ENCODE results near the gene PRKAG2. TPM values are rescaled to one million over a fixed set of nuclear protein-coding genes. Genes with fewer than 3 reads are reported as not detected.

PRKAG2 gene
- polyA plus RNA-seq, 2 donors: 9.0 to 11.2 TPM

DNA sequence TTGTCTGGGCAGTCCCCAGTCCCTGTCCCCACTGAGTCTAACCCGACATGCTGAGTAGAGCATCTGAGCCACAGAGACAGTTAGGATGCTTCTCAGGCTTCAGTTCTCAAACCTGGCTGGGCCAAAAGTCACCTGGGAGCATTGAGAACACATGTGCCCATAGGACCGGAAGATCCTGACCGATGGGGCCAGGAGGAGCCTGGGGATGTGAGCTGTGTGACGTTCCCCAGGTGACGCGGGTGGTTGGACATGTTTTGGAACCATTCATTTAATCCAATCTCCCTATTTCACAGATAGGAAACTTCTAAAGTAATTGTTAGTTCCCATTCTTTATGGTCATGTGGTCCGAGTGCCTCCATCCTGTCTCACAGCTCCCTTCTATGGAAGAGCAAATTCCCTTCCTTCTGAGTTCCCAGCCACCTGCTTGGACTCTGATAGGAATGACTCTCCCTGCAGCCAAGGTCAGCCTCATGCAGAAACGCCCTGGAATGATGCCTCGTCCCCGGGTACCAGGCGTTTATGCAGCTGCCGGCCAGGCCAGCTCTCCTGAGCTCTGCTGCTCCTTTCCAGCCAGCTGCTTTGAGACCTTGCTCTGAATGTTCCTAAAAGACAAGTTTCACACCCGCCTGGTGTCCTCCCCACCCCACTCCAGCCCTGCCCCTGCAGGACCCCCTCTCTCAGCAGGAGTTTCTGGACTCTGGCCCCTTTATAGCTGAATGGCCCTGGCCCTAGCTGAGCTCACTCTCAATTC is 190.7 kb downstream of the PRKAG2 start:
- no peaks in the 10 kb centered on the region for H3K9me3 ChIP-seq (ENCODE audit: control insufficient read depth in 2 of 2, insufficient read depth in 1 of 2, low read depth in 1 of 2, low read length in 1 of 2)
- H3K27me3 ChIP-seq (ENCODE audit: control insufficient read depth in 1 of 2, insufficient read depth in 2 of 2, low read length in 2 of 2): no peaks in the 10 kb centered on the region
- H3K27ac ChIP-seq (ENCODE audit: low read depth in 2 of 2, low read length in 1 of 2): no peak overlapping the region
- WGBS, 2 donors: 82 to 85% methylated on average over 13 of the region's 13 CpGs
- H3K36me3 ChIP-seq (ENCODE audit: control insufficient read depth in 2 of 2, insufficient read depth in 2 of 2, low read length in 1 of 2): peaks cover 0 to 2% of the 10 kb centered on the region in 2 donors
- no peak overlapping the region for H3K4me3 ChIP-seq (ENCODE audit: low read depth in 1 of 2, low read length in 2 of 2)
- H3K4me1 ChIP-seq (ENCODE audit: control insufficient read depth in 2 of 2, insufficient read depth in 2 of 2, low read length in 1 of 2): peaks cover 5 to 20% of the 10 kb centered on the region in 2 donors

DNA sequence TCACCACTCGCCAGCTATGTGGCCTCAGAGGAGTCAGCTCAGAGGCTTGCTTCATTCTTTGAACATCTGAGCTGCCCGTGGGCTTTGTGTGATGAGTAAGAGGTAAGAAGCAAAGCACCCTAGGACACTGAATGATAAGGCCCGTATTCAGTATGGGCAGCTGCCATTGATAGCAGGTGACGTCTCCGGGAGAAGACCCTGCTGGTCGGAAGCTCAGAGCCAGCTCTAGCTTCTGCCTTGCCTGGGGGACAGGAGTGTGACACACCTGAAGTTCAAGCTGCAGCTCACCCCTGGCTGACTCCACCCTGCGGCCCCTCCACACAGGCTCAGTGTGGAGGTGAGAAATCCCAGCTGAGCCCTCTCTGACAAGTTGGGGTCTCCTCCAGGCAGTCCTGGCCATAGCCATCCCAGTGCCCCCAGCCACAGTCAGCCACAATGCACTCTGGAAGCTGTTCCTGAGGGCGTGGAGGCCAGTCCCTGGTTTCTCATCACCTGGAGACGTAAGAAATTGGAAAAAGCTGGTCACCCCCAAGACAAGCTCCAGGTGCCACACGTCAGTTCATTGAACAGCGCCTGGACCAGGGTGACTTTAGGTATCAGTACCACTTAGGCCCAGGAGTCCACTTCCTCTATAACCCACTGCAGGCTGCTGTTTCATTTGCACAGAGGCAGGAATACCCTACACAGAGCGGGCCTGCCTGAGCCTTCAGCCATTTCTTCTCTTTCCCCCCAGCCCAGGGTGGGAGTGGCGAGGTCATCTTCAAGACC is 192.3 kb downstream of the PRKAG2 start:
- Histone ChIP-seq H3K9me3 (ENCODE audit: control insufficient read depth in 2 of 2, insufficient read depth in 1 of 2, low read depth in 1 of 2, low read length in 1 of 2) (no peaks in the 10 kb centered on the region), H3K27me3 (ENCODE audit: control insufficient read depth in 1 of 2, insufficient read depth in 2 of 2, low read length in 2 of 2) (no peaks in the 10 kb centered on the region), H3K36me3 (ENCODE audit: control insufficient read depth in 2 of 2, insufficient read depth in 2 of 2, low read length in 1 of 2) (peaks cover 0 to 2% of the 10 kb centered on the region in 2 donors), H3K27ac (ENCODE audit: low read depth in 2 of 2, low read length in 1 of 2) (no peak overlapping the region), H3K4me1 (ENCODE audit: control insufficient read depth in 2 of 2, insufficient read depth in 2 of 2, low read length in 1 of 2) (peaks cover 5 to 18% of the 10 kb centered on the region in 2 donors), H3K4me3 (ENCODE audit: low read depth in 1 of 2, low read length in 2 of 2) (no peak overlapping the region)
- 90 to 91% methylated on average over 13 of the region's 13 CpGs for WGBS, 2 donors

DNA sequence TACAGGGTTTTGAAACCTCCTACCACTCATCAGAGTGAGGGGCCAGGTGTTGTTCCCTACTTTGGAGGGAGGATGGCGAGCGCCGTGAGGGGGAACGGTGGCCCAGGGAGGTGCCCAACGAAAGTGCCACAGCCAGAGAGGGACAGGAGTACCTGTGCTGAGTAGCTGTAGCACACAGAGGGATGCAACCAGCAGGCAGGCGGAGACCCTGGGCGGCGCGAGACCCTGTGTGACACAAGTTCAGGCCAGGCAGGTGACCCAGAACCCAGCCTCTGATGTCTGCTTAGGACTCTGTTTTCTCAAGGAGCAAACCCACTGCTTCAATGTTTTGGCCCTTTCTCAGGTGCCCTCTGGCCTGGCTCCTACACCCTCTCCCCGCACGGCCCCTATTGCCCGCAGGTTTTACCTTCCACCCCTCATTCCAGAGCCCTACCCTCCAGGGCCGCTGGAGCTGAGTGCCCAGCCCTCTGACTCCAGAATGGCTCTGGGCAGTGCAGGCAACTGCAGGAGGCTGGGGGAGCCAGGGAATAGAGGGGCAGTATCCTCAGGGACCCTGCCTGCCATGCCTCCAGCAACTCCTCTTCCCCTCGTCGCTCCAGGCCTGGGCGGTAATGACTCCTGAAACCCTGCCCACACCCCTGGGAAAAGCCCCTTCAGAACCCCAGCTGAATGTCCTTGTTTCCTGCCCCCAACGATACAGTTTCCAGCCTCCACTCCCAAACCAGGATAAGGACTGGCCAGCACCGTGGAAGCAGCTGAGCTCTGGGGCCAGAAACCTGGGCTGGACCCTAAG is 193.1 kb downstream of the PRKAG2 start:
- Histone ChIP-seq H3K27me3 (ENCODE audit: control insufficient read depth in 1 of 2, insufficient read depth in 2 of 2, low read length in 2 of 2) (no peaks in the 10 kb centered on the region), H3K36me3 (ENCODE audit: control insufficient read depth in 2 of 2, insufficient read depth in 2 of 2, low read length in 1 of 2) (peaks cover 0 to 2% of the 10 kb centered on the region in 2 donors), H3K27ac (ENCODE audit: low read depth in 2 of 2, low read length in 1 of 2) (no peak overlapping the region), H3K4me3 (ENCODE audit: low read depth in 1 of 2, low read length in 2 of 2) (no peak overlapping the region), H3K9me3 (ENCODE audit: control insufficient read depth in 2 of 2, insufficient read depth in 1 of 2, low read depth in 1 of 2, low read length in 1 of 2) (no peaks in the 10 kb centered on the region), H3K4me1 (ENCODE audit: control insufficient read depth in 2 of 2, insufficient read depth in 2 of 2, low read length in 1 of 2) (peaks cover 5 to 13% of the 10 kb centered on the region in 2 donors)
- 91 to 93% methylated on average over 18 of the region's 18 CpGs for WGBS, 2 donors

DNA sequence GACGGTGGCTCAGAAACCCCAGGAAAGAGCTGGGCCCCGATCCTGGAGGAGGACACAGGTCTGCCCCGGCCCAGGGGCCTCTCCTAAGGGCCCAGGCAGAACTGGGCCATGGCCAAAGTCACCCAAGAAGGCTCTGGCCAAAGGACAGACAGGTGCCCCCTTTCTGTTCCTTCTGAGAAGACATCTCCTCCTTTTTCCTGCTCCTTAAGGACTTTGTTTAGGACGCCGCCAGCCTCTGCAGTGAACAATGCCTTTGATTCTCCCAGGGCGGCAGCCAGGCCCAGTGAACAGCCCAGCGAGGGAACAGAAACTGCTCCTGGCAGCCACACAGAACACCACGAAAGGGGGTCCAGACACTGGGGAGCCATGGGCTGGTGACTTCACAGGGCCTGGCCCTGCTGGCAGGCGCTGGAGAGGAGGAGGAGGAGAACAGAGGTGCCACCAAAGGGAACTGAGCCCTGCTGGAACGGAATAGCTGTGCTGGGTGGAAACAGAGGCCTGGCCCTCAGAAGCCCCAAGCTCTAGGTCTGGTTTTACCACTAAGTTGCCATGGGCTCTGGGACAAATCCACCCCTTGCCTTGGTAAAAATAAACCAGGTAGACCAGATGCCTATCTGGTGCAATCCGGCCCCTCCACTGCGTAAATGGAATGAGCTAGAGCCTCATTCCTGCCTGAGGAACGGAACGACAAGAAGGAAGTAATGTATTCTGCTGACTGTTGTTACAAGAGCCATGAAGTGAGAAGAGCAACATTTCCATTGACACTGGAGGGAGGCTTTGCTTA is 193.9 kb downstream of the PRKAG2 start:
- H3K27me3 ChIP-seq (ENCODE audit: control insufficient read depth in 1 of 2, insufficient read depth in 2 of 2, low read length in 2 of 2): no peaks in the 10 kb centered on the region
- WGBS, 2 donors: 85 to 88% methylated on average over 14 of the region's 14 CpGs
- H3K9me3 ChIP-seq (ENCODE audit: control insufficient read depth in 2 of 2, insufficient read depth in 1 of 2, low read depth in 1 of 2, low read length in 1 of 2): no peaks in the 10 kb centered on the region
- H3K27ac ChIP-seq (ENCODE audit: low read depth in 2 of 2, low read length in 1 of 2): no peak overlapping the region
- no peak overlapping the region for H3K4me3 ChIP-seq (ENCODE audit: low read depth in 1 of 2, low read length in 2 of 2)
- peaks cover 3 to 11% of the 10 kb centered on the region in 2 donors for H3K4me1 ChIP-seq (ENCODE audit: control insufficient read depth in 2 of 2, insufficient read depth in 2 of 2, low read length in 1 of 2)
- peaks cover 0 to 2% of the 10 kb centered on the region in 2 donors for H3K36me3 ChIP-seq (ENCODE audit: control insufficient read depth in 2 of 2, insufficient read depth in 2 of 2, low read length in 1 of 2)

DNA sequence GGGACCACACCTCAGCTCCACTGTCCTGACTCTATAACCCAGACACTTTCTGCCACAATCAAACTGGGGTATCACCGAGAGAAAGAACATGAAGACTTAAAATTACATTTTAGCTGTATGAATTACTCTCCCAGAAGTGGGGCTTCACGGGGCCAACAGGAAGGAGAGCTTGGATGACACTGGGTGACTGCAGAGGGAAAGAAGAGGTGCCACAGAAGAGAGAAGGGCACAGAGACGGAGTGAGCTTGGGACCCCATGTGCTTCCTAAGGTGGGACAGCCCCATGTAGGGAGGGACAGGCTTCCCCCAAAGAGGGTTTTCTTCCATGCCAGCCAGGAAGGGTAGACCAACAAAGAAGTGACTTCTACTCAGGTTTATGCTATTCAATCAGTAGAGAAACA is 195.2 kb downstream of the PRKAG2 start:
- peak overlapping the region in 1 of 2 donors; percentile 14 for H3K27ac ChIP-seq (ENCODE audit: low read depth in 2 of 2, low read length in 1 of 2)
- no peak overlapping the region for H3K4me3 ChIP-seq (ENCODE audit: low read depth in 1 of 2, low read length in 2 of 2)
- no peaks in the 10 kb centered on the region for H3K9me3 ChIP-seq (ENCODE audit: control insufficient read depth in 2 of 2, insufficient read depth in 1 of 2, low read depth in 1 of 2, low read length in 1 of 2)
- H3K36me3 ChIP-seq (ENCODE audit: control insufficient read depth in 2 of 2, insufficient read depth in 2 of 2, low read length in 1 of 2): peaks cover 0 to 2% of the 10 kb centered on the region in 2 donors
- H3K4me1 ChIP-seq (ENCODE audit: control insufficient read depth in 2 of 2, insufficient read depth in 2 of 2, low read length in 1 of 2): peaks cover 0 to 7% of the 10 kb centered on the region in 2 donors
- 95 to 99% methylated on average over 3 of the region's 3 CpGs for WGBS, 2 donors
- H3K27me3 ChIP-seq (ENCODE audit: control insufficient read depth in 1 of 2, insufficient read depth in 2 of 2, low read length in 2 of 2): no peaks in the 10 kb centered on the region

DNA sequence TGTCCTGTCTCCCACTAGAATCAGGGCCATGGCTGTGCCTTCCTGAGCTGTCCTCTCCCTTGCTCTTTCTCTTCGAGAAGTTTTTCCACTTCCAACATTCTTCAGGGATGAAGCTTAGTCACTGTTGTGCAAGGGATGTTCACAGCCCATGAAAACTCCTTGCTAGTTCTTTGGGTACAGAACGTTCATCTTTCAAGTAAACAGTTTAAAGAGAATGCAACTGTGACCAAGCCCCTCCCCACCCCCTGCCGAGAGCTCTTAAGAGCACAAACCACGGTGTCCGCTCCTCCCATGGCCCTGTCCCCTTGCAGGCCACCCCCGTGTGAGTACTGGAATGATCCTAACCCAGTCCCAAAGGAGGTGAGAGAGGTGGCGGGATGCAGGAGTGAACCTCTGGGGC is 196.1 kb downstream of the PRKAG2 start:
- Histone ChIP-seq H3K4me3 (ENCODE audit: low read depth in 1 of 2, low read length in 2 of 2) (no peak overlapping the region), H3K36me3 (ENCODE audit: control insufficient read depth in 2 of 2, insufficient read depth in 2 of 2, low read length in 1 of 2) (peaks cover 0 to 2% of the 10 kb centered on the region in 2 donors), H3K4me1 (ENCODE audit: control insufficient read depth in 2 of 2, insufficient read depth in 2 of 2, low read length in 1 of 2) (peaks cover 0 to 7% of the 10 kb centered on the region in 2 donors), H3K9me3 (ENCODE audit: control insufficient read depth in 2 of 2, insufficient read depth in 1 of 2, low read depth in 1 of 2, low read length in 1 of 2) (no peaks in the 10 kb centered on the region), H3K27ac (ENCODE audit: low read depth in 2 of 2, low read length in 1 of 2) (peak overlapping the region; percentile 62 to 87), H3K27me3 (ENCODE audit: control insufficient read depth in 1 of 2, insufficient read depth in 2 of 2, low read length in 2 of 2) (no peaks in the 10 kb centered on the region)
- 69 to 75% methylated on average over 7 of the region's 7 CpGs for whole genome bisulfite sequencing, 2 donors

DNA sequence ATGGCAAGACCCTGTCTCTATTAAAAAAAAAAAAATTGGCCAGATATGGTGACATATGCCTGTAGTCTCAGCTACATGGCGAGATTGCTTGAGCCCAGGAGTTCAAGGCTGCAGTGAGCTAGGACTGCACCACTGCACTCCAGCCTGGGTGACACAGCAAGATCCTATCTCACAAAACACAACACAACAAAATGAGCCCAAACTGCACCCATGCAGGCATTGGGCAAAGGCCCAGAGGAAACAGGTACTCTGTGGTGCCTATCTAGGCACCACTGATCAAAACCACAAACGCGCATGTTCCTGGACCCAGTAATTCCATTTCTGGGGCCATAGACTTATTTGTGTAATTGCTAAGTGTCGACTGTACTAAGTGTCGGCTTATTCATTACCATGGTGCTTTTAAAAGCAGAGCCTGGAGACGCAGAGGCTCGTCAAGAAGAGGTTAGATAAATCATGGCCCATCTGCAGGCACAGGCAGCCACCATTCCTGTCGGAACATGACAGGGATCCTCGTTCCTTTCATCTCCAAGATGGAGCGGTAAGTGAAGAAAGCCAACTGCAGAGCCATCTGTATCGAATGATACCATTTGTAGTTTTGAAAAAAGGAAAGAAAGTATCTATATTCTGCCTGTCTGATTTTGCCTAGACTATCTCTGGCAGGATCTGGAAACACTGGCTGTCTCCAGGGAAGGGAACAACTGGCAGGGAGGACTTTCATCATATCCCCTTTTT is 196.9 kb downstream of the PRKAG2 start:
- Histone ChIP-seq H3K4me1 (ENCODE audit: control insufficient read depth in 2 of 2, insufficient read depth in 2 of 2, low read length in 1 of 2) (peaks cover 0 to 7% of the 10 kb centered on the region in 2 donors), H3K4me3 (ENCODE audit: low read depth in 1 of 2, low read length in 2 of 2) (no peak overlapping the region), H3K9me3 (ENCODE audit: control insufficient read depth in 2 of 2, insufficient read depth in 1 of 2, low read depth in 1 of 2, low read length in 1 of 2) (no peaks in the 10 kb centered on the region), H3K27me3 (ENCODE audit: control insufficient read depth in 1 of 2, insufficient read depth in 2 of 2, low read length in 2 of 2) (no peaks in the 10 kb centered on the region), H3K36me3 (ENCODE audit: control insufficient read depth in 2 of 2, insufficient read depth in 2 of 2, low read length in 1 of 2) (peaks cover 0 to 2% of the 10 kb centered on the region in 2 donors), H3K27ac (ENCODE audit: low read depth in 2 of 2, low read length in 1 of 2) (peak overlapping the region; percentile 50 to 87)
- WGBS, 2 donors: 59 to 71% methylated on average over 11 of the region's 11 CpGs

DNA sequence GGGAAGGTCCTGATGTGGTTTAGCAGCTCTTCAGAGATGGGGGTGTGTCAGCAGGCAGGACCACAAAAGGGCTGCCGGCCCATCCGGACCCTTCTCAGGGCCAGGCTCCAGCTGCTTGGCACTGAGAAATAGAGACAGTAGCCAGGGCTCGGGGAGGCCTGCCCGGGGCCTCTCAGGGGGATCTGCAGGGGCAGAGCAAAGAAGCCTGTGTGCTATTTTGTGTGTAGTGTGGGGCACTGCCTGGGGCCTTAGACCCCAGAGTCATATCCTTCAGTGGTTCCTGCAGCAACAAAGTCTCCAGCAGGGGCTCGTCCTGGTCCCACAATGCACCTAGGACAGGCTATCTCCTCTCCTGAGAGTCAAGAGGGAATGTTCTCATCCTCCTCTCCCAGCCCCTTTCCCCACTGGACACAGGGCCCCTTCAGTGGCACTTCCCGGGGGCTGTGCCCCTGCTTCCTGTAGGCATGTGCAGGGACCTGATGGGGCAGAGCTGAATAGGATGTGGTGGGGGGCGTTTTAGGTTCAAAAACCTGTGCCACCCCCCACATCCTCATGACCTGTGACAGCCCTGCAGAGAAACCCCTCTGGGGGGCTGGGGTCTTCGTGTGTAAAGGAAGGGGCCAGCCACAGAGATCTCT is 197.7 kb downstream of the PRKAG2 start:
- no peaks in the 10 kb centered on the region for H3K27me3 ChIP-seq (ENCODE audit: control insufficient read depth in 1 of 2, insufficient read depth in 2 of 2, low read length in 2 of 2)
- no peaks in the 10 kb centered on the region for H3K36me3 ChIP-seq (ENCODE audit: control insufficient read depth in 2 of 2, insufficient read depth in 2 of 2, low read length in 1 of 2)
- H3K4me1 ChIP-seq (ENCODE audit: control insufficient read depth in 2 of 2, insufficient read depth in 2 of 2, low read length in 1 of 2): peaks cover 0 to 7% of the 10 kb centered on the region in 2 donors
- WGBS, 2 donors: 41 to 49% methylated on average over 8 of the region's 8 CpGs
- H3K4me3 ChIP-seq (ENCODE audit: low read depth in 1 of 2, low read length in 2 of 2): no peak overlapping the region
- peak overlapping the region in 1 of 2 donors; percentile 59 for H3K27ac ChIP-seq (ENCODE audit: low read depth in 2 of 2, low read length in 1 of 2)
- no peaks in the 10 kb centered on the region for H3K9me3 ChIP-seq (ENCODE audit: control insufficient read depth in 2 of 2, insufficient read depth in 1 of 2, low read depth in 1 of 2, low read length in 1 of 2)
